ENCODE data around the gene SPATC1L.
A peak's percentile ranks its signal among the peaks of the same experiment; 100 is the strongest.
"Not testable (repeated sequence)": the region's sequence is repeated elsewhere in the genome, so short reads cannot be mapped to it uniquely, and the experiment has no call there.

Gene SPATC1L

DNA sequence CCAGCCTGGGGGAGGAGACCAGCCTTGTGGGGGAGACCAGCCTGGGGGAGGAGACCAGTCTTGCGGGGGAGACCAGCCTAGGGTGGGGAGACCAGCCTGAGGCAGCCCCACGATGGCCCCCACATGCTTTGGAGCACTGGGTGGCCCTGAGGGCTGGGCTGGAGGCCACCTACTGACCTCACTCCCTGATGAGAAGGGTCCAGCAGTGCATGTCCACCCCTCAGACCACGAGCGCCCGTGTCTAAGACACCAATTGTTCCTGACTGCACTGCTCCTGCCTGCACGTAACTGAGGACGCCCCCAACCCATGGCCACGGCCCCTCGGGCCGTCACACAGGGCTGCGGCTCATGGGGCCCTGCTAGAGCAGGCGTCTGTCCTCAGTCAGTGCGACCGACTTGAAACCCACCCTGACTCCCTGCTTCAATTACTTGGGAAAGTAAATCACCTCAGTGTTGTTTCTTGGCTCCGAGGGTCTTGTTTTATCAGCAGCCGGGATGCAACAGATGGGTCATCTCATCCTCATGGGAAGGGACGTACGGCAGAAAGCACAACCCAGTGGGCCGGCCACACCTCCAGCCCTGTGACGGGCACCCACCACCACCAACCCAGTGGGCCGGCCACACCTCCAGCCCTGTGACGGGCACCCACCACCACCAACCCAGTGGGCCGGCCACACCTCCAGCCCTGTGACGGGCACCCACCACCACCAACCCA lies at the start of gene SPATC1L:
Gene SPATC1L, minus strand, starts transcription at position 550 of the 715 bp plus-strand sequence. CDS start 1,643 bp downstream, outside the sequence.
- Histone ChIP-seq H3K9me3 (ENCODE audit: control insufficient read depth in 1 of 2, low read length in 2 of 2) (no peaks in the 10 kb centered on the region), H3K4me1 (ENCODE audit: control insufficient read depth in 1 of 2, insufficient read depth in 2 of 2, low read length in 2 of 2) (peaks cover 0 to 3% of the 10 kb centered on the region in 2 donors), H3K4me3 (ENCODE audit: low read depth in 1 of 2, low read length in 2 of 2) (peak within 1 kb of the TSS; percentile 61 to 84), H3K36me3 (ENCODE audit: control insufficient read depth in 1 of 2, insufficient read depth in 2 of 2, low read length in 2 of 2) (no peaks in the 10 kb centered on the region), H3K27me3 (ENCODE audit: low read depth, low read length) (no peaks in the 10 kb centered on the region), H3K27ac (ENCODE audit: low read length) (peak within 1 kb of the TSS; percentile 77)

DNA sequence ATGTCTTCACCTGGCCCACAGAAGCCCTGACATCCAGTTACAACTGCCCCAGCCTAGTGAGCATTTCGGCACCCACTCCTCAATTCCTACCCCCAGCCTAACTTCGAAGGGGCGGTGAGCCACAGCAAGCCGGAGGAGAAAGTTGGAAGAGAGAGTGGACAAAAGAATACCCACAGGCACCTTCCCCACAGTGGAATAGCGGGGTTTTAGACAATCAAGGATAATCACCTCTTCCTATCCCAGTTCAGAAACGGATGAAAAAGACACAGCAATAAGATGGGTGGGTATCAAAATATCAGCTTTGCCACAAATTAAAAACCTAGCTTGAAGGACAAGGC lies 45.6 kb upstream of the SPATC1L start:
- Histone ChIP-seq H3K9me3 (ENCODE audit: control insufficient read depth in 1 of 2, low read length in 2 of 2) (no peaks in the 10 kb centered on the region), H3K27ac (ENCODE audit: low read length) (no peak overlapping the region), H3K27me3 (ENCODE audit: low read depth, low read length) (no peaks in the 10 kb centered on the region), H3K36me3 (ENCODE audit: control insufficient read depth in 1 of 2, insufficient read depth in 2 of 2, low read length in 2 of 2) (peaks cover 11 to 15% of the 10 kb centered on the region in 2 donors), H3K4me3 (ENCODE audit: low read depth in 1 of 2, low read length in 2 of 2) (peak overlapping the region; percentile 33 to 78), H3K4me1 (ENCODE audit: control insufficient read depth in 1 of 2, insufficient read depth in 2 of 2, low read length in 2 of 2) (peaks cover 17 to 26% of the 10 kb centered on the region in 2 donors)

DNA sequence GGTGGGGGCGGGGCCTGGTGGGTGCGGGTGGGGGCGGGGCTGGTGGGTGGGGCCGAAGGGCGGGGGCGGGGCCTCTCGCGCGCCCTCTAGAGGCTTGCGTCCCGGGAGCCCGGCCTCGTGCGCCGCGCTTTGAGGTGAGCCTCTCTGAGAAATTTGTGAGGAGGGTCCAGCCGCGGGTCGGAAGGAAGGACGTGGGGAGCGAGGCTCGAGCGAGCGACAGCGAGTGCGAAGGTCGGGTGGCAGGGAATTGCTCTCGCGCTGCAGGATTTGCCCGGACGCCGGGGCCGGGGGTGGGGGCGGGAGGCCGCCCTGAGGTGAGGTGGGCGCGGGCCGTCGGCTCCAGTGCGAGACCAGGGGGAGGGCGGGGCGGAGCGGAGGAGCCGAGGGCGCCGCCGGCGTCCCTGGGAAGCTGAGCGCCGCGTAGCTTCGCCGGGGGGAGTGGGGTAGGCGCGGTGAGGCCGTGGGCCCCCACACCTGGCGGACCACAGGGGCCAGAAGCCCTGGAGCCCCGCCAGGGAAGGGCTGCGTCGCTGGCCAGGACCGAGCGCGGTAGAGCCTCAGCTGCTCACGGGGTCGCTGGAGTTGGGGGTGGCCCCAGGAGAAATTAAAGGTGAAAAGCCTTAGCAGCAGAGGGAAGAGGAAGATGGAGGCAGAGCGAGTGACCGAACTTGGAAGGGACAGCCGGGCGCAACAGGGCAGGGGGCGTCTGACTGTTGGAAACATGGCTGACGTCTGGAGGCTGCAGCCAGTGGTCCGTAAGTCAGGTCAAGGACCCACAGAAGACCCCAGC lies 45.1 kb upstream of the SPATC1L start:
- Histone ChIP-seq H3K27me3 (ENCODE audit: low read depth, low read length) (no peaks in the 10 kb centered on the region), H3K36me3 (ENCODE audit: control insufficient read depth in 1 of 2, insufficient read depth in 2 of 2, low read length in 2 of 2) (peaks cover 6 to 9% of the 10 kb centered on the region in 2 donors), H3K4me1 (ENCODE audit: control insufficient read depth in 1 of 2, insufficient read depth in 2 of 2, low read length in 2 of 2) (peaks cover 17 to 26% of the 10 kb centered on the region in 2 donors), H3K9me3 (ENCODE audit: control insufficient read depth in 1 of 2, low read length in 2 of 2) (no peaks in the 10 kb centered on the region), H3K4me3 (ENCODE audit: low read depth in 1 of 2, low read length in 2 of 2) (peak overlapping the region; percentile 33 to 78), H3K27ac (ENCODE audit: low read length) (no peak overlapping the region)

DNA sequence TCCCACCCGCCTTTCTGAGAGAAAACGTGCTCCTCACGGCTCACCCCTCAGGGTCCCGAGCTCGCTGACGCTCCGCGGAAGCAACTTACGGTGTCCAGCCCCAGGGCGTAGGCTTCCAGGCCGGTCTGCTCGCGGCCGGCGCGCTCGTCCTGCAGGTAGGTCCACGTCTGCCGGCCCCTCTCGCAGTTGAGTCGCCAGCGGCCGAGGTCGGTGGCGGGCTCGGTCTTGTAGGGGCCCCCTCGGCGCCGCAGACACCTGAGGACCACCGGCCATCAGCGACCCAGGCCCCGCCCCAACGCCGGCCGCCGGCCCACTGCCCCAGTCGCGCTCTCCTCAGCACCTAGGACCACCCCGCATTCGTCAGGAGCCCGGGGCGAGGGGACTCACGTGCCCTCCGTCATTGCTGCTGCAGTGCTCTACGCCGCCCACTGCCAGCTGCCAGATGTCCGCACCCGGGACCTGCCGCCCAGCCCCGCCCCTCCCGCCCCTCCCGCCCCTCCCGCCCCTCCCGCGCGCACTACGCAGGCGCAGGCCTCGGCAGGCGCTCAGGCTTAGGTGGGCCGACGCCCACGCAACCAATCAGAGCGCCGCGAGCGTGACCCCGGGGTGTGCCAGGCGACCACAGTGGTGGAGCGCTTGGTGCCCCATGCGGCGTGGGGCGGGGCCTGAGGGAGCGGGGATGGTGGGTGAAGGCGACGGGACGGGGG lies 44.2 kb upstream of the SPATC1L start, which contains the start of gene LSS:
Gene LSS, minus strand, starts transcription at position 430 of the 707 bp plus-strand sequence. Its CDS starts 29 bp downstream, at position 401.
- Histone ChIP-seq H3K9me3 (ENCODE audit: control insufficient read depth in 1 of 2, low read length in 2 of 2) (no peaks in the 10 kb centered on the region), H3K36me3 (ENCODE audit: control insufficient read depth in 1 of 2, insufficient read depth in 2 of 2, low read length in 2 of 2) (peaks cover 0 to 5% of the 10 kb centered on the region in 2 donors), H3K27me3 (ENCODE audit: low read depth, low read length) (no peaks in the 10 kb centered on the region), H3K4me1 (ENCODE audit: control insufficient read depth in 1 of 2, insufficient read depth in 2 of 2, low read length in 2 of 2) (peaks cover 17 to 26% of the 10 kb centered on the region in 2 donors), H3K27ac (ENCODE audit: low read length) (no peak within 1 kb of the TSS), H3K4me3 (ENCODE audit: low read depth in 1 of 2, low read length in 2 of 2) (peak within 1 kb of the TSS; percentile 78 to 97)

DNA sequence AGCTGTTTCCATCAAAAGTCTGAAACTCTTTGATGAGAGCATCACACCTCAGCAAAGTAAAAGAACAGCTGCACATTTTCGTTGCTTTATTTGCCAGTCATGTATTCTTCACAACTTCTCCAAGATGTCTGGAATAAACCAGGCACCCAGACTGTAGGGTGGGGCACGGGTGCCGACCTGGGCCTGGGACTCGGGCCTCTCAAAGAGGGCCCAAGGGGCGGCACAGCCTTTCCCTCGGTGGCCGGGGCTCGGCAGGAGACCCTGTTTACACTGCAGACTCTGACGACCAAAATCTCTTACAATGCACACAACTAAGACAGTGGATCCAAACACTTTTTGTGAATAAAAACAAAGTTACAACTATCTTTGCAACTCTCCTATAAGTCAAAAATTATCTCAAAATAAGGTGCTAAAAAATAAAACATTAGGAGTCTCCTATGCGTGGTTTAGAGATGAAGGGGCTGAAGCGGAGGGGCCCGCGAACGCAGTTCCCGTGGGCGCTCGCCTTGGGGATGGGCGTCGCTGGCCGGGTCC lies 43.6 kb upstream of the SPATC1L start:
- Histone ChIP-seq H3K27me3 (ENCODE audit: low read depth, low read length) (no peaks in the 10 kb centered on the region), H3K9me3 (ENCODE audit: control insufficient read depth in 1 of 2, low read length in 2 of 2) (no peaks in the 10 kb centered on the region), H3K36me3 (ENCODE audit: control insufficient read depth in 1 of 2, insufficient read depth in 2 of 2, low read length in 2 of 2) (peaks cover under 1 to 1% of the 10 kb centered on the region in 2 donors), H3K4me3 (ENCODE audit: low read depth in 1 of 2, low read length in 2 of 2) (peak overlapping the region; percentile 78 to 97), H3K4me1 (ENCODE audit: control insufficient read depth in 1 of 2, insufficient read depth in 2 of 2, low read length in 2 of 2) (peaks cover 17 to 26% of the 10 kb centered on the region in 2 donors), H3K27ac (ENCODE audit: low read length) (no peak overlapping the region)

DNA sequence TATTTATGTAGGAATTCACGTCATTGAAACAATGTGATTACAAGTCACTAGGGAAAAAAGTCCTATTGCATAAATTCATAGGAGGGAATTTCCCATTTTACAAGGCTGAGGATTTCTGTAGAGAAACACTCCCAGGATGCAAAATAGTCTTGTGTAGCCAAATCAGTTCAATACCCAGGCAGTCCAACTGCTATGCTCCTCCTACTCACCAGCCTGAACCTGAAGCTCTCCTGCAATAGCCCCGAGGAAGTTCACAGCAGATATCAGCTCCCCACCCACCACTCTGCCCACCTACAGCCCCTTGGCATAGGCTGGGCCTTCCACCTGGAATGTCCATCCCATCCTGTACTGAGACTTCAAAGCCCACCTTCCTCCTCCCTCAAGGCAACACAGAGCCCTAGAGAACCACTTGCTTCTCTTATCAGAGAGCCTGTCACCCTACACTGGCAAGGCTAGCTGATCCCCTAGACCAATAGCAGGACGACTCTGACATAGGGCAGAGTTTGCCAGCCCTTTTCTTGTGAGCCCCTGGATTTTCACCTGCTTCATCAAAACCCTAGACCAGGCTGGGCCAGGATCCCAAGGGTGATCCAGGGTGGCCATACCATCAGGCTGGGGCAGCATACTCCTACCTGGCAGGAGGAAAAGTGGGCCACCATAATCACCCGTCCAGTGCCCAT lies 42.8 kb upstream of the SPATC1L start:
- H3K4me1 ChIP-seq (ENCODE audit: control insufficient read depth in 1 of 2, insufficient read depth in 2 of 2, low read length in 2 of 2), result peaks cover 17 to 26% of the 10 kb centered on the region in 2 donors
- H3K4me3 ChIP-seq (ENCODE audit: low read depth in 1 of 2, low read length in 2 of 2), result peak overlapping the region; percentile 78 to 97
- H3K9me3 ChIP-seq (ENCODE audit: control insufficient read depth in 1 of 2, low read length in 2 of 2), result no peaks in the 10 kb centered on the region
- H3K36me3 ChIP-seq (ENCODE audit: control insufficient read depth in 1 of 2, insufficient read depth in 2 of 2, low read length in 2 of 2), result peaks cover 6 to 9% of the 10 kb centered on the region in 2 donors
- no peaks in the 10 kb centered on the region for H3K27me3 ChIP-seq (ENCODE audit: low read depth, low read length)
- no peak overlapping the region for H3K27ac ChIP-seq (ENCODE audit: low read length)

DNA sequence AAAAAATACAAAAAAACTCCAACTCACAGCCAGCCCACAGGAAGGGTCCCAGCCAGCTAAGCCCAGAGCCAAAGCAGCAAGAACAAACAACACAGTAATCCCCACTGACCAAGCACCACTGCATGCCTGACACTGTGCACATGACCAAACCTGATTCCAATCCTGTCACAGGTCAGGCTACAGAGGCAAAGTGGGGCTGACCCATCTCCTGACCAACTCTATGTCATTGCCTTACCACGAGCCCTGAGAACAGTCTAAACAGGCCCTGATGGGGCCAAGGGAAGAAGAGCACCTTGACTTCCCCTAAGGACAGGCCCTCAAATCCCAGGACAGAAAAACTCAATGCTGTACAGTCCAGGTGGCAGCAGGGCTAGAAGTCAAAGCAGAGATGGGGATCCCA lies 41.9 kb upstream of the SPATC1L start:
- H3K36me3 ChIP-seq (ENCODE audit: control insufficient read depth in 1 of 2, insufficient read depth in 2 of 2, low read length in 2 of 2), result peaks cover 10 to 17% of the 10 kb centered on the region in 2 donors
- H3K9me3 ChIP-seq (ENCODE audit: control insufficient read depth in 1 of 2, low read length in 2 of 2), result no peaks in the 10 kb centered on the region
- H3K4me3 ChIP-seq (ENCODE audit: low read depth in 1 of 2, low read length in 2 of 2), result no peak overlapping the region
- H3K27me3 ChIP-seq (ENCODE audit: low read depth, low read length), result no peaks in the 10 kb centered on the region
- peaks cover 17 to 26% of the 10 kb centered on the region in 2 donors for H3K4me1 ChIP-seq (ENCODE audit: control insufficient read depth in 1 of 2, insufficient read depth in 2 of 2, low read length in 2 of 2)
- no peak overlapping the region for H3K27ac ChIP-seq (ENCODE audit: low read length)

DNA sequence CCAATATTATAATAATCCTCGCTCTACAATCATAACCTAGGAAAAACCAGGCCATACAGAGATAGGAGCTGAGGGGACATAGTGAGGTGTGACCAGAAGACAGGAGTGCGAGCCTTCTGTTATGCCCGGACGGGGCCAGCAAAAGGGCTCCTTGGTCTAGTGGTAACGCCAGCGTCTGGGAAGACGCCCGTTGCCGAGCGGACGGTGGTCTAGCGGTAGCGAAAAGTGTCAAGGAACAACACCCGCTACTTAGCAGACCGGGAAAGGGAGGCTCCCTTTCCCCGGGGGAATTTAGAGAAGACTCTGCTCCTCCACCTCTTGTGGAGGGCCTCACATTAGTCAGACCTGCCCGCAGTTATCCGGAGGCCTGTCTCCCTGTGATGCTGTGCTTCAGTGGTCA lies 39.4 kb upstream of the SPATC1L start:
- H3K27ac ChIP-seq (ENCODE audit: low read length); H3K27me3 ChIP-seq (ENCODE audit: low read depth, low read length); H3K4me3 ChIP-seq (ENCODE audit: low read depth in 1 of 2, low read length in 2 of 2); H3K9me3 ChIP-seq (ENCODE audit: control insufficient read depth in 1 of 2, low read length in 2 of 2): not testable (repeated sequence)
- Histone ChIP-seq H3K36me3 (ENCODE audit: control insufficient read depth in 1 of 2, insufficient read depth in 2 of 2, low read length in 2 of 2) (peaks cover 19 to 34% of the 10 kb centered on the region in 2 donors), H3K4me1 (ENCODE audit: control insufficient read depth in 1 of 2, insufficient read depth in 2 of 2, low read length in 2 of 2) (peaks cover 17 to 21% of the 10 kb centered on the region in 2 donors)

DNA sequence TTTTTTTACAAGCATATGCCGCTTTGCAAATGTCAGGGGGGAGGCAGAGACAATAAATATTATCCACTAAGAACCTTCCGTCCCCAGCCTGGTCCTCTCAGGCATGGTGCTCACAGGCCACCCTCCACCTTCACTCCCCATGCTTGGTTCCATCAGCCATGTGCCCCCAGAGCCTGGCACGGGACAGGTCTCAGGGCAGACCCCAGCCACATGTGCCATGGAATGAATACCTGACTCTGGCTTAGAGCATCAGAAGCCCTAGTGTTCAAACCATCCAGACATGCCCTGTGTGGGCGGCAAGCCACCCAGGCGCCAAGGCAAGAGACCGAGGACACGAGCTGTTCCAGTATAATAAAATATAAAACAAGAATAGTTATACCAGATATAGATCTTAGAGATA lies 39.0 kb upstream of the SPATC1L start:
- H3K36me3 ChIP-seq (ENCODE audit: control insufficient read depth in 1 of 2, insufficient read depth in 2 of 2, low read length in 2 of 2), result peaks cover 19 to 34% of the 10 kb centered on the region in 2 donors
- no peak overlapping the region for H3K27ac ChIP-seq (ENCODE audit: low read length)
- no peaks in the 10 kb centered on the region for H3K9me3 ChIP-seq (ENCODE audit: control insufficient read depth in 1 of 2, low read length in 2 of 2)
- H3K4me3 ChIP-seq (ENCODE audit: low read depth in 1 of 2, low read length in 2 of 2), result no peak overlapping the region
- H3K4me1 ChIP-seq (ENCODE audit: control insufficient read depth in 1 of 2, insufficient read depth in 2 of 2, low read length in 2 of 2), result peaks cover 17 to 20% of the 10 kb centered on the region in 2 donors
- no peaks in the 10 kb centered on the region for H3K27me3 ChIP-seq (ENCODE audit: low read depth, low read length)

DNA sequence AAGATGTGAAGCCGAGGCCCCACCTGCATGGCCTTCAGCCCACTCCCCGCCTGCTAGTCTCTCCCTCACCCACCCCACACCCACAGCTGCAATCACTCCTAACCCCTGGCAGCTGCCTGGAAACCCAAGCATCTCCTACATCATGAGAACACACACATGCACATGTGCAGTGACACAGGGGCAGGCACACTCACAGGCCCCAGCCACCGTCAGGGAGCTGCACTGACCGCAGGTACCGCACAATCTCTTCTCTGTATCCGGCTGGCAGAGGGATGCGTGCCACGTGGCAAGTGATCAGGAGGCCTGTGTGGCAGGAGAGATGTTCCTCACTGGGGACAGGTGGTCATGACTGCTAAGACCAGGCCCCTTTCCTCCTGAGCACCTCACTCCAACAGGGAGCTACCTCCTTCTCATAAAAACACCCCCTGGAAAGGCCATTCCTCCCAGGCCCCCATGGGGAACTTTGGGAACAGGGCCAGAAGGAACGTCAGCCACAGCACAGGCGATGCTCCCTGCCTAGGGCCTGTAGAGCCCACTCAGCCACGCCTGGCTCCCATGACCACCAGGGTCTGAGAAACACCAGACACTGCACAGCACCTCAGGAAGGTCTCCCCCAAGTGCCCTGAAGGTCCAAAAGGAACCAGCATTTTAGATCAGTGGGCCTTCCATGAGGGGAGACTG lies 38.3 kb upstream of the SPATC1L start:
- Histone ChIP-seq H3K27me3 (ENCODE audit: low read depth, low read length) (no peaks in the 10 kb centered on the region), H3K27ac (ENCODE audit: low read length) (no peak overlapping the region), H3K36me3 (ENCODE audit: control insufficient read depth in 1 of 2, insufficient read depth in 2 of 2, low read length in 2 of 2) (peaks cover 19 to 34% of the 10 kb centered on the region in 2 donors), H3K4me1 (ENCODE audit: control insufficient read depth in 1 of 2, insufficient read depth in 2 of 2, low read length in 2 of 2) (peaks cover 14% of the 10 kb centered on the region in 2 donors), H3K9me3 (ENCODE audit: control insufficient read depth in 1 of 2, low read length in 2 of 2) (no peaks in the 10 kb centered on the region), H3K4me3 (ENCODE audit: low read depth in 1 of 2, low read length in 2 of 2) (no peak overlapping the region)

Measured in muscle layer of duodenum (tissue), 2 donors.